ENCODE measurements around the gene OXER1. TPM values are rescaled to one million over a fixed set of nuclear protein-coding genes. Genes with fewer than 3 reads are reported as not detected.

The OXER1 gene
- total RNA-seq, 1 experiment from 2014 or later, result not detected

GRCh38 chr2:42795841-42796301 lies 31.9 kb upstream of the OXER1 start:
- in situ Hi-C loops (cut with HindIII; ENCODE audit: low pct_unique_long_range_greater_than_20kb, low sequenced_read_pairs), result no loop called here

GRCh38 chr2:42795275-42795674 lies 31.3 kb upstream of the OXER1 start:
- in situ Hi-C loops (cut with HindIII; ENCODE audit: low pct_unique_long_range_greater_than_20kb, low sequenced_read_pairs), result no loop called here
- DNase-seq (ENCODE audit: low read depth), result no peak

More at GRCh38 chr2:42795841-42796301, 31.9 kb upstream of the OXER1 start:
- DNase-seq (ENCODE audit: low read depth), result peak; percentile 12

GRCh38 chr2:42794271-42795046 lies 30.5 kb upstream of the OXER1 start:
- in situ Hi-C loops (cut with HindIII; ENCODE audit: low pct_unique_long_range_greater_than_20kb, low sequenced_read_pairs), result no loop called here
- no peak for DNase-seq (ENCODE audit: low read depth)

- in situ Hi-C loops (cut with HindIII; ENCODE audit: low pct_unique_long_range_greater_than_20kb, low sequenced_read_pairs), result no loop called here
- DNase-seq (ENCODE audit: low read depth), result no peak
These were observed 29.7 kb upstream of the OXER1 start for GRCh38 chr2:42793334-42794270.

GRCh38 chr2:42792583-42793333 lies 28.8 kb upstream of the OXER1 start, which contains the start of gene HAAO:
TSS of gene HAAO (minus strand) at chr2:42792583. CDS start at chr2:42792536, 47 bp downstream.
- no peak for DNase-seq (ENCODE audit: low read depth)
- in situ Hi-C loops (cut with HindIII; ENCODE audit: low pct_unique_long_range_greater_than_20kb, low sequenced_read_pairs), result no loop called here

- DNase-seq (ENCODE audit: low read depth), result no peak
- in situ Hi-C loops (cut with HindIII; ENCODE audit: low pct_unique_long_range_greater_than_20kb, low sequenced_read_pairs), result no loop called here
These were observed 28.2 kb upstream of the OXER1 start for GRCh38 chr2:42792087-42792582.

GRCh38 chr2:42791606-42792005 lies 27.7 kb upstream of the OXER1 start:
- in situ Hi-C loops (cut with HindIII; ENCODE audit: low pct_unique_long_range_greater_than_20kb, low sequenced_read_pairs), result no loop called here
- no peak for DNase-seq (ENCODE audit: low read depth)

- in situ Hi-C loops (cut with HindIII; ENCODE audit: low pct_unique_long_range_greater_than_20kb, low sequenced_read_pairs), result no loop called here
These were observed 25.8 kb upstream of the OXER1 start for GRCh38 chr2:42789751-42790150.

GRCh38 chr2:42788882-42789281 lies 24.9 kb upstream of the OXER1 start:
- in situ Hi-C loops (cut with HindIII; ENCODE audit: low pct_unique_long_range_greater_than_20kb, low sequenced_read_pairs), result no loop called here

More at GRCh38 chr2:42789751-42790150, 25.8 kb upstream of the OXER1 start:
- no peak for DNase-seq (ENCODE audit: low read depth)

GRCh38 chr2:42788478-42788793 lies 24.5 kb upstream of the OXER1 start:
- in situ Hi-C loops (cut with HindIII; ENCODE audit: low pct_unique_long_range_greater_than_20kb, low sequenced_read_pairs), result no loop called here
- no peak for DNase-seq (ENCODE audit: low read depth)

More at GRCh38 chr2:42788882-42789281, 24.9 kb upstream of the OXER1 start:
- no peak for DNase-seq (ENCODE audit: low read depth)

- in situ Hi-C loops (cut with HindIII; ENCODE audit: low pct_unique_long_range_greater_than_20kb, low sequenced_read_pairs), result no loop called here
- no peak for DNase-seq (ENCODE audit: low read depth)
These were observed 24.0 kb upstream of the OXER1 start for GRCh38 chr2:42787788-42788477.

- in situ Hi-C loops (cut with HindIII; ENCODE audit: low pct_unique_long_range_greater_than_20kb, low sequenced_read_pairs), result no loop called here
These were observed 23.5 kb upstream of the OXER1 start for GRCh38 chr2:42787424-42787787.

GRCh38 chr2:42786561-42787345 lies 22.8 kb upstream of the OXER1 start:
- in situ Hi-C loops (cut with HindIII; ENCODE audit: low pct_unique_long_range_greater_than_20kb, low sequenced_read_pairs), result no loop called here
- DNase-seq (ENCODE audit: low read depth), result no peak

More at GRCh38 chr2:42787424-42787787, 23.5 kb upstream of the OXER1 start:
- DNase-seq (ENCODE audit: low read depth), result no peak

- in situ Hi-C loops (cut with HindIII; ENCODE audit: low pct_unique_long_range_greater_than_20kb, low sequenced_read_pairs), result no loop called here
- DNase-seq (ENCODE audit: low read depth), result no peak
These were observed 20.4 kb upstream of the OXER1 start for GRCh38 chr2:42784204-42784880.

- in situ Hi-C loops (cut with HindIII; ENCODE audit: low pct_unique_long_range_greater_than_20kb, low sequenced_read_pairs), result no loop called here
- no peak for DNase-seq (ENCODE audit: low read depth)
These were observed 19.6 kb upstream of the OXER1 start for GRCh38 chr2:42783511-42783910.

- DNase-seq (ENCODE audit: low read depth), result no peak
- in situ Hi-C loops (cut with HindIII; ENCODE audit: low pct_unique_long_range_greater_than_20kb, low sequenced_read_pairs), result no loop called here
These were observed 17.2 kb upstream of the OXER1 start for GRCh38 chr2:42781181-42781580.

All from Caki2 (cell line).